Glutamatergic neuron (in vitro differentiated cells): Measurements from ENCODE around the gene CIC. TPM values are rescaled to one million over a fixed set of nuclear protein-coding genes. Genes with fewer than 3 reads are reported as not detected.

Experiments used
- DNase-seq: peaks from one replicate; pipeline ENCODE4 v3.0.0; 2022
- H3K27ac Mint-ChIP-seq: one replicate; pipeline ENCODE4 v1.8.0; 2020; ENCODE audit warnings: mild to moderate bottlenecking, mixed read lengths, inconsistent platforms; ENCODE audit not compliant: unreplicated experiment
- H3K27me3 Mint-ChIP-seq: one replicate; pipeline ENCODE4 v1.8.0; 2020; ENCODE audit warnings: mild to moderate bottlenecking, moderate library complexity, mixed read lengths, inconsistent platforms; ENCODE audit not compliant: unreplicated experiment
- H3K36me3 Mint-ChIP-seq: one replicate; pipeline ENCODE4 v1.8.0; 2020; ENCODE audit warnings: mild to moderate bottlenecking, mixed read lengths, inconsistent platforms; ENCODE audit not compliant: unreplicated experiment
- H3K4me1 Mint-ChIP-seq: one replicate; pipeline ENCODE4 v1.8.0; 2020; ENCODE audit warnings: mild to moderate bottlenecking, low read depth, mixed read lengths, inconsistent platforms; ENCODE audit not compliant: unreplicated experiment
- H3K4me3 Mint-ChIP-seq: one replicate; pipeline ENCODE4 v1.8.0; 2020; ENCODE audit warnings: mild to moderate bottlenecking, mixed read lengths, inconsistent platforms; ENCODE audit not compliant: unreplicated experiment
- H3K9me3 Mint-ChIP-seq: one replicate; pipeline ENCODE4 v1.8.0; 2020; ENCODE audit warnings: mild to moderate bottlenecking, moderate library complexity, mixed read lengths, inconsistent platforms; ENCODE audit not compliant: unreplicated experiment
- CTCF ChIP-seq: fragments of 200-600 bp; sonication (generic); IDR thresholded peaks from one replicate; pipeline ENCODE4 v1.5.0; 2021; ENCODE audit not compliant: partially characterized antibody, unreplicated experiment
- total RNA-seq: library from RNA; stranded (reverse); fragmentation: NEBNext Ultra II Directional; extraction: Animal tissue kit (Norgen Biotek cat#: 25700); gene quantifications from one replicate; pipeline ENCODE4 v1.2.1, GENCODE V29; 2021; ENCODE audit not compliant: unreplicated experiment

Gene CIC
- total RNA-seq, 1 donor from 2014 or later: 150 TPM

DNA sequence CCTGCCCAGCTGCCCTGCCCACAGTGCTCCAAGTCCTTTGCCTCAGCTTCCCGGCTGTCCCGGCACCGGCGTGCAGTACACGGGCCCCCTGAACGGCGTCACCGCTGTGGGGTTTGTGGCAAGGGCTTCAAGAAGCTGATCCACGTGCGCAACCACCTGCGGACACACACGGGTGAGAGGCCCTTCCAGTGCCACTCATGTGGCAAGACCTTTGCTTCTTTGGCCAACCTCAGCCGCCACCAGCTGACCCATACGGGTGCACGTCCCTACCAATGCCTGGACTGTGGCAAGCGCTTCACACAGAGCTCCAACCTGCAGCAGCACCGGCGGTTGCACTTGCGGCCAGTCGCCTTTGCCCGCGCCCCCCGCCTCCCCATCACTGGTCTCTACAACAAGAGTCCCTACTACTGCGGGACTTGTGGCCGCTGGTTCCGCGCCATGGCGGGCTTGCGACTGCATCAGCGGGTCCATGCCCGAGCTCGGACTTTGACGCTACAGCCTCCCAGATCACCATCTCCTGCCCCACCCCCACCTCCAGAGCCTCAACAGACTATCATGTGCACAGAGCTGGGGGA is 43.2 kb upstream of the CIC start:
- no peak overlapping the region for H3K4me3 Mint-ChIP-seq
- H3K4me1 Mint-ChIP-seq: peaks cover 6% of the 10 kb centered on the region
- peaks cover 6% of the 10 kb centered on the region for H3K36me3 Mint-ChIP-seq
- H3K9me3 Mint-ChIP-seq: peaks cover 2% of the 10 kb centered on the region
- H3K27me3 Mint-ChIP-seq: peaks cover 3% of the 10 kb centered on the region
- no peak for TF ChIP-seq CTCF
- no peak overlapping the region for H3K27ac Mint-ChIP-seq
- DNase-seq: no peak

- H3K9me3 Mint-ChIP-seq: peaks cover 2% of the 10 kb centered on the region
- H3K27me3 Mint-ChIP-seq: peaks cover 3% of the 10 kb centered on the region
- H3K4me1 Mint-ChIP-seq: peaks cover 4% of the 10 kb centered on the region
- no peak overlapping the region for H3K27ac Mint-ChIP-seq
- DNase-seq: no peak
- H3K4me3 Mint-ChIP-seq: no peak overlapping the region
- H3K36me3 Mint-ChIP-seq: peaks cover 6% of the 10 kb centered on the region
- no peak for TF ChIP-seq CTCF
Measured at GRCh38 chr19:42226886-42227285, 42.2 kb upstream of the CIC start.

DNA sequence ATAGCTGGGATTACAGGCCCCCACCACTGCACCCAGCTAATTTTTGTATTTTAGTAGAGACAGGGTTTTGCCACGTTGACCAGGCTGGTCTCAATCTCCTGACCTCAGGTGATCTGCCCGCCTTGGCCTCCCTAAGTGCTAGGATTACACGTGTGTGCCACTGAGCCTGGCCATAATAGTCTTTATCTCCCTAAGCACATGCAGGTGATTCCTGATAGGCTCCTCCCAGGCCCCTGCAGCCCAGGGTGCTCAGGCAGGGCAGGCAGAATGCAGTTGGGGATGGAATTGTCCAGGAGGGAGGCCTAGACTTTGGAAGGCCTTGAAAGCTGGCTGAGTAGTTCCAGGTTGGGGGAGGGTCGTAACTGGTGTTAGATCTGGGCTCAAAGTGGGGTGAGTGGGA is 40.4 kb upstream of the CIC start:
- no peak for TF ChIP-seq CTCF
- Mint-ChIP-seq H3K4me1 (peaks cover 7% of the 10 kb centered on the region), H3K9me3 (peaks cover 3% of the 10 kb centered on the region), H3K4me3 (no peak overlapping the region), H3K27me3 (peaks cover 5% of the 10 kb centered on the region), H3K27ac (no peak overlapping the region), H3K36me3 (peaks cover 6% of the 10 kb centered on the region)
- DNase-seq: no peak

DNA sequence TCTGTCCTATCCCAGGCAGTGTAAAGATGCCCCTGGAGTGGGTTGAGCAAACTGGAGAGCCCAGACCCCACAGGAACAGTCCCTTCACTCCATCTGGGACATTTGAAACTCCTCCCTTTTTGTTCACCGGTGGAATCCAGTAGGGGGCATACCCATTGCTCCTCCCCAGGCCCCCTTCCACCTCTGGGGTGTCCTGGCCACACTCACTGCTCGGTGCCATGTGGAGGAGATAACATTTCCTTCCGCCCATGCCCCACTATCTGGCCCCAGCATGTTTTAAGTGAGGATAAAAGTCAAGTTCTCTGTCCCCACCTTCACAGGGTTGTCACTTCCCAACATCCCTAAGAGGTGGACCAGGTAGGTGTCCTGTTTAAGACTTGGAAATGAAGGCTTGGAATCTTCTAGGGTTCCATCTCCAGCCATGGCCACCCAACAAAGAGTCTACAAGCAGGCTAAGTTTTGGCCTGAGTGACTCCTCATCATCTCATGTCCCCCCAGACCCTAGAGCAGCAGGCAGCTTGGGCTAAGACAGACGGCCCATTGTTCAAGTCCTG is 39.7 kb upstream of the CIC start:
- Mint-ChIP-seq H3K4me3 (no peak overlapping the region), H3K9me3 (peaks cover 3% of the 10 kb centered on the region), H3K36me3 (peaks cover 6% of the 10 kb centered on the region), H3K4me1 (peaks cover 10% of the 10 kb centered on the region), H3K27ac (peak overlapping the region; percentile 77), H3K27me3 (peaks cover 5% of the 10 kb centered on the region)
- no peak for TF ChIP-seq CTCF
- no peak for DNase-seq

DNA sequence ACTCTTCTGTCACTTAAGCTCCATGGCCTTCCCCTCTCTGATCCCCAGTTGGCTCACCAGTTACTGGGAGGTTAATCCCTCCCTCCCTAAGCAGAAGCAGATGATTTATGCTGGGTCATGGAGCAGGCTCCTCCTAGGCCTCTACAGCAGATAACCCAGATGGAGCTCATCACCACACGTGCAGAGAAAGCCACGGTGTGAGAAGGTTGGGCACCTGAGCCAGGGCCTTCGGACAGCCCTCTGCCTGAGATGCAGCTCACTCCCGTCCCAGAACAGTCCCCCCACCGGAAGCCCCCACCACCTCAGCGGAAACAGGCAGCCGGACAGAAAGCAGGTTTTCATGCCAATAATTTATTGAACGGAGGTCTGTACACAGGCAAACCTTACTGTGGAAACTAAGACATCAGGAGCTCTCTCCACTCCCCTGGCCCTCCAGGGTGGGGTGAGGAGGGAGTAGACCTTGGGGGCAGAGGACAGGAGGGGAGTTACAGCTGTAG is 39.1 kb upstream of the CIC start:
- Mint-ChIP-seq H3K27me3 (peaks cover 5% of the 10 kb centered on the region), H3K9me3 (peaks cover 3% of the 10 kb centered on the region), H3K4me3 (no peak overlapping the region), H3K4me1 (peaks cover 10% of the 10 kb centered on the region), H3K36me3 (peaks cover 6% of the 10 kb centered on the region), H3K27ac (peak overlapping the region; percentile 77)
- TF ChIP-seq CTCF: no peak
- DNase-seq: no peak
